ENCODE results near the gene NUBPL. TPM values are rescaled to one million over a fixed set of nuclear protein-coding genes. Genes with fewer than 3 reads are reported as not detected.

The NUBPL gene
- total RNA-seq, 4 donors from 2014 or later: 1.9 to 45.2 (median 11.6) TPM

- 77 to 83% methylated on average over 1 to 2 of the region's 2 CpGs for WGBS, 2 donors (ENCODE audit: low coverage in 1 of 2)
- H3K4me3 ChIP-seq: no peak overlapping the region
- peaks cover 0 to 7% (median 0%) of the 10 kb centered on the region in 4 donors for H3K4me1 ChIP-seq
- TF ChIP-seq CTCF (IDR thresholded peaks at IDR 0.05): no peak
- no peak for TF ChIP-seq POLR2A (IDR thresholded peaks at IDR 0.05)
- TF ChIP-seq EP300 (IDR thresholded peaks at IDR 0.05; ENCODE audit: low read depth): no peak
- no peak for TF ChIP-seq POLR2AphosphoS5 (IDR thresholded peaks at IDR 0.05)
- no peaks in the 10 kb centered on the region for H3K9me3 ChIP-seq
- H3K27ac ChIP-seq: no peak overlapping the region
- no peaks in the 10 kb centered on the region for H3K27me3 ChIP-seq
- DNase-seq: no peak
- in situ Hi-C loops (cut with MboI; ENCODE audit: low pct_ligation_motif_present in 1 of 4, low pct_unique_long_range_greater_than_20kb in 1 of 4, low sequenced_read_pairs in 3 of 4) (loop anchor here in 1 of 4 donors (25.0 kb wide), 1 partner anchor 283 kb away; no protein-coding TSS in a partner anchor), intact Hi-C loops (cut with DNase I; ENCODE audit: low total_unique reads) (no loop called here)
- no peaks in the 10 kb centered on the region for H3K36me3 ChIP-seq
These were observed 334.0 kb downstream of the NUBPL start for GRCh38 chr14:31895206-31895605.

GRCh38 chr14:31895646-31896045 lies 334.4 kb downstream of the NUBPL start:
- Histone ChIP-seq H3K36me3 (no peaks in the 10 kb centered on the region), H3K9me3 (no peaks in the 10 kb centered on the region), H3K27ac (no peak overlapping the region), H3K4me3 (no peak overlapping the region), H3K4me1 (peaks cover 0 to 7% (median 0%) of the 10 kb centered on the region in 4 donors), H3K27me3 (no peaks in the 10 kb centered on the region)
- no peak for TF ChIP-seq CTCF (IDR thresholded peaks at IDR 0.05)
- no peak for TF ChIP-seq POLR2AphosphoS5 (IDR thresholded peaks at IDR 0.05)
- TF ChIP-seq POLR2A (IDR thresholded peaks at IDR 0.05): no peak
- TF ChIP-seq EP300 (IDR thresholded peaks at IDR 0.05; ENCODE audit: low read depth): no peak
- WGBS, 2 donors (ENCODE audit: low coverage in 1 of 2): 63 to 81% methylated on average over 2 of the region's 2 CpGs
- in situ Hi-C loops (cut with MboI; ENCODE audit: low pct_ligation_motif_present in 1 of 4, low pct_unique_long_range_greater_than_20kb in 1 of 4, low sequenced_read_pairs in 3 of 4) (loop anchor here in 1 of 4 donors (25.0 kb wide), 1 partner anchor 283 kb away; no protein-coding TSS in a partner anchor), intact Hi-C loops (cut with DNase I; ENCODE audit: low total_unique reads) (no loop called here)
- no peak for DNase-seq

GRCh38 chr14:31897581-31898186 lies 336.5 kb downstream of the NUBPL start:
- TF ChIP-seq POLR2A (IDR thresholded peaks at IDR 0.05) (no peak), CTCF (IDR thresholded peaks at IDR 0.05) (peak in 1 of 5 experiments; percentile 9)
- Histone ChIP-seq H3K27ac (no peak overlapping the region), H3K9me3 (no peaks in the 10 kb centered on the region), H3K36me3 (no peaks in the 10 kb centered on the region), H3K4me3 (no peak overlapping the region), H3K27me3 (no peaks in the 10 kb centered on the region), H3K4me1 (peaks cover 0 to 7% (median 0%) of the 10 kb centered on the region in 4 donors)
- peak; percentile 10 for DNase-seq
- WGBS, 2 donors (ENCODE audit: low coverage in 1 of 2): 80 to 83% methylated on average over 2 to 4 of the region's 4 CpGs
- intact Hi-C loops (cut with DNase I; ENCODE audit: low total_unique reads) (no loop called here), in situ Hi-C loops (cut with MboI; ENCODE audit: low pct_ligation_motif_present in 1 of 4, low pct_unique_long_range_greater_than_20kb in 1 of 4, low sequenced_read_pairs in 3 of 4) (loop anchor here in 1 of 4 donors (25.0 kb wide), 1 partner anchor 285 kb away; no protein-coding TSS in a partner anchor)

- DNase-seq: no peak
- intact Hi-C loops (cut with DNase I; ENCODE audit: low total_unique reads) (no loop called here), in situ Hi-C loops (cut with MboI; ENCODE audit: low pct_ligation_motif_present in 1 of 4, low pct_unique_long_range_greater_than_20kb in 1 of 4, low sequenced_read_pairs in 3 of 4) (loop anchor here in 1 of 4 donors (25.0 kb wide), 1 partner anchor 287 kb away; no protein-coding TSS in a partner anchor)
- Histone ChIP-seq H3K36me3 (no peaks in the 10 kb centered on the region), H3K4me3 (no peak overlapping the region), H3K27ac (no peak overlapping the region), H3K9me3 (no peaks in the 10 kb centered on the region), H3K27me3 (no peaks in the 10 kb centered on the region), H3K4me1 (no peaks in the 10 kb centered on the region)
- TF ChIP-seq CTCF (IDR thresholded peaks at IDR 0.05): no peak
- TF ChIP-seq POLR2AphosphoS5 (IDR thresholded peaks at IDR 0.05): no peak
These were observed 337.8 kb downstream of the NUBPL start for GRCh38 chr14:31898838-31899528.
